NCI-H146 treated with DMSO at 0.1 percent for 48 hours (cell line): ENCODE measurements around the gene NTM.

Source experiments
- DNase-seq: peaks from one replicate; lab custom pipeline; 2025; ENCODE audit not compliant: unreplicated experiment; lab: John Stamatoyannopoulos, UW

The NTM gene

GRCh38 chr11:131760091-131761061 is 390.0 kb downstream of the NTM start:
- DNase-seq: no peak

DNA sequence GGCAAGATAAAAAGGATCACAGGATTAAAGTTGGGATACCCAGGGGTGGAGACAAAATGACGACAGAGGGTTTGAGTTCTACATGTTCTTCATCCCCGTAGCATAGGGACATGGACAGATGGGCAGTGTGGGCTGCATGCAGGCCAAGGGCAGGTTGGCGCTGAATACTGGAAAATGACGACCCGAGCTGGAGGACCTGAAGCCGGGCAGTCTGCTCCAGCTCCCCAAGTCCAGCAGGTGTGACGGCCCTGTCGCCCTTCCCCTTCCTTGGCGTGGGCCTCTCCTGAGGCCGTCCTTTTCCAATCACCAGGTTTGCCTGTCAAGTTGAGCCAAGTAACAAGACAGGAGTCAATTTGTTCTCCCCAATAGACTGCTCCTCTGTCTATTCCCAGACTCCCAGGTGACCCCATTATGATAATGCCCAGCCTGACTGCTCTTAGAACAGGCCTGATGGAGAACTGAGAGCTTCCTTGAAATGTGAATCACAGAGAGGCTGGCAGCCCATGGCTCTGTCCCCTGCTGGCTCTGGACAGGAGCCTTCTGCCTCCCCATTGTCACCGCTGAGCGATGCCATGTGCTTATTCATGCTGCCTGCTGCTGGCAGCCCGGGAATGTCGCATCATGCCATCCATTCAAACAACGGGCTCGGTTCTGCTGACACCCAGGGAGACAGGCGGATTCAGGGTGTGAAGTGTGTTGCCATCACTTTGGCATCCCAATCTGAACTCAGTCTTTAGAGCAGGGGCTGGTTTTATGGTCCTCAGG is 392.1 kb downstream of the NTM start:
- no peak for DNase-seq

- no peak for DNase-seq
Measured at GRCh38 chr11:131763193-131763890, 392.9 kb downstream of the NTM start.

GRCh38 chr11:131764126-131764525 is 393.7 kb downstream of the NTM start:
- DNase-seq: no peak

DNA sequence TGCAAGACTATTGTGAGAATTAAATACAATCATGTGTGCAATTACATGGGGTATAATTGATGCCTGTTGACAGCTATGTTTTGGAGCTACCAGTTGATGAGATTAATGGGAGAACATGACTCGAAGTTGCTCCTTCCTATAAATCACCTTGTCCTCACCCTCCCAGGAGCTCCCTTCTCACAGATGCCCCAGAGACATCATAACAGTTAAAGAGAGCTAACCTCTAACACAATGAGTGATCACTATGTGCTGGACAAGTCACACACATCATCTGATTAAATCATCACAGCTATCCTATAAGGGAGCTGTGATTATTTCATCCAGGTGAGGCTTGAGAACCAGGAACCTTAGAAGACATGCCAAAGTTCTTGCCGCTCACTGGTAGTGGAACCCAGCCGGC is 394.2 kb downstream of the NTM start:
- no peak for DNase-seq

DNA sequence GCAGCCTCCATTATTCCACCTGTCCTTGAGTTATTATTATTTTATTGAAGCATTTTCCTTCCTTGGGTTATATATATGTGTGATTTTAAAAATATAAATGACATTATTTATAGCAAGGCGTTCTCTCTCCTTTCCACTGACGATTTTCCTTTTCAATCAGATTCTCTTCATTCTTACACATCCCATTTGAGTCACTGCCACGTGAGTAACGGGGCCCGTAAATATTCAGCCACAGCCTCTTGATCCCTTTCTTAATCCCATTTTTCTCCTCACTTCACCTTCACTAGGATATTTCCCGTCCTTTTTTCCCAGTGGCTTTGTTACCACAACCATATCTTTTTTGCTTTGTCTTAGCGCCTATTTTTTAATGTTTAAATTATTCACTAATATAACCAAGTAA is 396.2 kb downstream of the NTM start:
- DNase-seq: no peak

GRCh38 chr11:131767421-131767820 is 397.0 kb downstream of the NTM start:
- DNase-seq: no peak

DNA sequence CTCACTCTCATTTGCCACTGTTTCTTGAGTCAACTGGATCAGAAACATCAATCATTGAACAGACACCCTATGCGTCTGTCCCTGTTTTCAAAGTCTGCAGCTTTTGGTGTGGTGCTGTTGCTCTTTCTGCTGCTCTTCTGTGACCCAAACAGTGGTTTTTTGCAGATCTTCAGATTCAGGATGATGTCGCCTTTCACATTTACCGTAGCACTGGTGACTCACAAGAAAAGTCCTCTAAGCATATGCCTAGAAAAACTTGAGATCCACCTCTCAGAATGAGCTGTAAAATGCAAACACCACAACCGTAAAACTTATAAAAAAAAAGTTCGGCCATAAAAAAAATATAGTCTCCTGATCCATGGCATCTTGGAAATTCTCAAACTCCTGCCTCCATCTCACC is 400.4 kb downstream of the NTM start:
- no peak for DNase-seq

- no peak for DNase-seq
Measured at GRCh38 chr11:131771471-131771870, 401.1 kb downstream of the NTM start.

DNA sequence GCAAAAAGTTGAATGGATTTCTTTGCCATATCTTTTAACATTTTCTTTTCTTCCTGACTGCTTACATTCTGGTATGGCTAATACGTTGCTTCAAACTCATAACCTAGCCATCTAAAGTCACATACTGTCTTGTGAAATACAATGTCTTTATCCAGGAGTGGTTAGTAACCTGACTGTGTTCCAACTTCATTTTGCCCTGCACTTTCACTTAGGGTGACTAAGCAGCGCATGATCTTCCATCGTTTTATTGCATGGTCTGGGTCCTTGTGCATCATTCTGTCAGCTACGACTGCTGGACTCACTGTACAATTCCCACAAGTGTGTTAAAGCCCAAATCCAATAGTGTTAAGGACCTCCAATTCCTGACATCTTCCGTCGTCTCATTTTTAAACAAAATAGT is 403.2 kb downstream of the NTM start:
- DNase-seq: no peak

GRCh38 chr11:131776211-131776610 is 405.8 kb downstream of the NTM start:
- DNase-seq: no peak

- DNase-seq: no peak
Measured at GRCh38 chr11:131785801-131786200, 415.4 kb downstream of the NTM start.

- no peak for DNase-seq
Measured at GRCh38 chr11:131787119-131787518, 416.7 kb downstream of the NTM start.

- DNase-seq: no peak
Measured at GRCh38 chr11:131790586-131790985, 420.2 kb downstream of the NTM start.

DNA sequence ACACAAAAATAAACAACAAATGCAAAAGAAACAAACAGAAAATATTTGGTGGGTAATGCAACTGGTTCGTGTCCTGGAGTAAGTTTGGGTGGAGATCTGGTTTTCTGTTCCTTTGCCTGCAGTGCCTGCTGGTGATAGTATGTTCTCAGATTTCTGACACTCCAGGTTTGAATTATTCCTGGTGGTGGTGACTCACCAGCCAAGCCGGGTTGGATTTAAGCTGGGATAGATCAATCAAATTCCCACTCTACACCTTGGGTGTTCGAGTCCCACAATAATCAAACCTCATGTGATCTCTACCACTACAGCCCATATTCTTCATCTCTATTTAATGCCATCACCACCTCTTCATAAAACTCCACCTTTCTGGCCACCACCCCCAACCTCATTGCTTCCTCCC is 421.8 kb downstream of the NTM start:
- no peak for DNase-seq

GRCh38 chr11:131796089-131796488 is 425.7 kb downstream of the NTM start:
- no peak for DNase-seq

- no peak for DNase-seq
Measured at GRCh38 chr11:131796541-131796940, 426.1 kb downstream of the NTM start.

GRCh38 chr11:131800452-131800851 is 430.0 kb downstream of the NTM start:
- DNase-seq: no peak

GRCh38 chr11:131802440-131803115 is 432.2 kb downstream of the NTM start:
- no peak for DNase-seq

GRCh38 chr11:131807876-131808275 is 437.5 kb downstream of the NTM start:
- no peak for DNase-seq

GRCh38 chr11:131808470-131808869 is 438.1 kb downstream of the NTM start:
- DNase-seq: no peak
